Activated CD8-positive, alpha-beta memory T cell treated with anti-CD3 and anti-CD28 coated beads, Interleukin-2, amount 50 U/mL, for 4 hours (primary cell): ENCODE results near the gene VENTX.
"Not testable (repeated sequence)": the region's sequence is repeated elsewhere in the genome, so short reads cannot be mapped to it uniquely, and the experiment has no call there.

ENCODE experiments used
- DNase-seq: peaks from one replicate; pipeline ENCODE4 v3.0.0-alpha.2; 2020

Gene VENTX

DNA sequence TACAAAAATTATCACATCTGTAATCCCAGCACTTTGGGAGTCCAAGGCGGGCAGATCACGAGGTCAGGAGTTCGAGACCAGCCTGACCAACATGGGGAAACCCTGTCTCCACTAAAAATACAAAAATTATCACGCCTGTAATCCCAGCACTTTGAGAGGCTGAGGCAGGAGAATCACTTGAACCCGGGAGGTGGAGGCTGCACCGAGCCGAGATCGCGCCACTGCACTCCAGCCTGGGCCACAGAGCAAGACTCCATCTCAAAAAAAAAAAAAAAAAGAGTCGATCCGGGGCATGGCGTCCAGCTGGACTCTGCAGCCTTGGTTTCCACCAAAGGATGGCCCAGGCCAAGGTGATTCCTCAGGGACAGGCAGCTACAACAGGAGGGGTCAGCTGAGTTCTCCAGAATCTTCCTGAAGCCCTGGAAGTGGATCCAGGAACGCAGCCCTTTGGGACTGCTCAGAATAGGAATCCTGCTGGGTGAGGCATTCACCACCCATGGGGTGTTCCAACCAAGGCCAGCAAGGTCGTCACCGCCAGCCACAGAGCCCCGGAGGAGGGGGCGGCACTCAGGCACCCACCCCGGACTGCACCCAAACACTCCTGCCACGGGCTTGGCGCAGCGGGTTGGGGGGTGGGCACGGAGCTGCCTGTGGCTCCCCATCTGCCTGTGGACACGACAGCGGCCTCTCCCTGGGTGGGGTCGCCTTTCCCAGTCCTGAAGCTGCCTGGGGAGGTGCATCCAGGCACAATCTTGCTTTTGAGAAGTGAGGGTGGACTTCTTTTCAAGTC lies 19.7 kb upstream of the VENTX start:
- no peak for DNase-seq

DNA sequence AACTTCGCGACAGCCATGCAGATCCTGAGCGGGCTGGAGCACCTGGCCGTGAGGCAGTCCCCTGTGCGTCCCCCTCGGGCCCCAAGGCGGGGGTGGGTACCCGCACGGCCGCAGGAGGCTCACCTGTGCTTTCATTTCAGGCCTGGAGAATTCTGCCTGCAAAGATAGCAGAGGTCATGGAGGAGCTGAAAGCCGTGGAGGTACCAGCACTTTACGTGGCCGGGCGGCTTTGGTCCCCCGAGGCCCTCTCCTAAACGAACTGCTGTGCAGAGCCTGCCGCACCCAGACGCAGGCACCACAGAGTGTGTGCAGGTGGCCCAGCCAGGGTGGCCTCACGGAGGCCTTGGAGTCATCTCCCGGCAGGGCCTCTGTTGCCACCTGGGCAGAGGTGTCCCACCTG lies 18.8 kb upstream of the VENTX start:
- no peak for DNase-seq

DNA sequence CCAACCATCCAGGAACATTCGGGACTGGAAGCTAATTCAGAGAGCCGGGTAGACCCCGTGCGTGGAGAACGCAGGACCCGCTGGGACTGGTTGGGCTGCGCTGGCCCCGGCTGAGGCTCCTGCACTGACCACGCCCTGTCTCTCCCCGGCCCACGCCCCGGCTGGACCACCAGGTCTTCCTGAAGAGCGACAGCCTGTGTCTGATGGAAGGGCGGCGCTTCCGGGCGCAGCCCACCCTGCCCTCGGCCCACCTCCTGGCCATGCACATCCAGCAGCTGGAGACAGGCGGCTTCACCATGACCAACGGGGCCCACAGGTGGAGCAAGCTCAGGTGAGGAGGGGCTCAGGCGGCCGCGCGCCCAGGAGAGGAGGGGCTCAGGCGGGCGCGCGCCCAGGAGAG lies 17.9 kb upstream of the VENTX start:
- no peak for DNase-seq

- DNase-seq, result no peak
Observed at GRCh38 chr10:133221331-133221730, 16.3 kb upstream of the VENTX start.

DNA sequence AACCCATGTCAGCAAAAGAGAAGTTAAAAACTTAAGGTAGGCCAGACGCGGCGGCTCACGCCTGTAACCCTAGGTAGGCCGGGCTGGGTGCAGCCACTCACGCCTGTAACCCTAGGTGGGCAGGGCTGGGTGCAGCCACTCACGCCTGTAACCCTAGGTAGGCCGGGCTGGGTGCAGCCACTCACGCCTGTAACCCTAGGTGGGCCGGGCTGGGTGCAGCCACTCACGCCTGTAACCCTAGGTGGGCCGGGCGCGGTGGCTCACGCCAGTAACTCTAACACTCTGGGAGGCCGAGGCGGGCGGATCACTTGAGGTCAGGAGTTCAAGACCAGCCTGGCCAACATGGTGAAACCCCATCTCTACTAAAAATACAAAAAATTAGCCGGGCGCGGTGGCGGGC lies 15.9 kb upstream of the VENTX start:
- DNase-seq, result not testable (repeated sequence)

DNA sequence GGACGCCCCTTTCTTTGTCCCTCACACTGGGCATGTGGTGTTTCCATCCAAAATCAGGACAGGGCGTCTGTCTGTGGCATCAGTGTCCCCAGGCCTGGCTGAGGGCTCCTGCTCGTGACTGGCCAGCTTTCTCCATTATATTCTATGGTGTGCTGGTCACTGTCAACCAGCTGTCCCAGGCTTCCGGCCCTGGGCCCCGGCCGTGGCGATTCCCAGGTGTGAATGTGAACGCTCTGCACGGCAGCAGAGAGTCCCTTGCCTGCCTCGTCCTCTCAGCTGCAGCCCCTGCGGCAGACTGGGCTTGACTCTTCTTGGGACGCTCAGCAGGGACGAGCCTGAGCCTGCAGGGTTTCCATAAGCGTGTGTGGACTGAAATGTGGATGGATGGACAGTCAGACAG lies 13.6 kb upstream of the VENTX start:
- DNase-seq, result no peak

DNA sequence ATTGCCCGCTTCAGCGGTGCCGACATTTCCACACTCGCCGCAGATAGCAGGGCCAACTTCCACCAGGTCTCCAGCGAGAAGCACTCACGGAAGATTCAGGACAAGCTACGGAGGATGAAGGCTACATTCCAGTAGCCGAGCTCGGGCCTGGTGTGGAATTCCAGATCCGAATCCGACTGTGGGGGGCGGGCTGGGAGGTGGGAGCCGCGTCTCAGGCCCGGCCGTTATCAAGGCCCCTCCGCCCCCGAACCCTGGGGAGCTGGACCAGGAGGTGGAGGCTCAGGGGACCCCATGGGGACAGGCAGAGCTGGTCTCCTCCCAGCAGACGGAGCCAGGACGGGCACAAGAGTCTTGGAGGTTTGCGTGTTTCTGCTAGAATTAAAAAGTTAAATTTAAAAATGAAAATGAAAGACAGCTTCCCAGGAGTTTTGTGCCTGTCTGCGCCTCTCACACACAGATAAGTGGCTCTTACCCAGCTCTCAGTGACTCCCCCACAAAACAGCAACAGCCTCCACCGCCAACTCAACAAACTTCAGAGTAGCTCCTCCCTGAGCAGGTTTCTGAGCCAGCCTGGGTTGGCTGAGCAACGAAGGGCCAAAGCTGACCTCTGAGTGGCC lies 12.8 kb upstream of the VENTX start:
- DNase-seq, result no peak

DNA sequence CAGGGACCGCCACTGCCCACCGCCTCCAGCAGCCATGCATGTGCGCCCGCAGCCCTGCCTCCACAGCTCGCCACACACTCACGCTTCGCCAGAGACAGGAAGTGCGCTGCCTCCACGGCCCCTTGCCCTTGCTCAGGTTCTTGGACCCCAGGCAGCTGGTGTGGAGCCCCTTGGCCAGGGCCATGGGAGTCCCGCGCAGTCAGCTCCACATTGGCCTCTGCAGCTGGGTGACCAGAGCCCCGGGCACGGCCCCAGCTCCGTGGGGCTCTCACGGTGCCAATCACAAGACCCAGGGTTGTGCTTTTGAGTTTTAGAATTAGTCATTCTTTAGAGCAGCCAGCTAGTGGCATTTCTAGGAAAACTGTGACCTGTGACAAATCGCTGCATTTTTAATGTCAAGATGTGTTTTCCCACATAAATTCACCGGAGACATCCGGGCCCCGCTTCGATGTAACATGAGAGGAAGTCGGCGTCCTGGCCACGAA lies 11.9 kb upstream of the VENTX start:
- no peak for DNase-seq

- DNase-seq, result no peak
Observed at GRCh38 chr10:133226251-133226808, 11.3 kb upstream of the VENTX start.

DNA sequence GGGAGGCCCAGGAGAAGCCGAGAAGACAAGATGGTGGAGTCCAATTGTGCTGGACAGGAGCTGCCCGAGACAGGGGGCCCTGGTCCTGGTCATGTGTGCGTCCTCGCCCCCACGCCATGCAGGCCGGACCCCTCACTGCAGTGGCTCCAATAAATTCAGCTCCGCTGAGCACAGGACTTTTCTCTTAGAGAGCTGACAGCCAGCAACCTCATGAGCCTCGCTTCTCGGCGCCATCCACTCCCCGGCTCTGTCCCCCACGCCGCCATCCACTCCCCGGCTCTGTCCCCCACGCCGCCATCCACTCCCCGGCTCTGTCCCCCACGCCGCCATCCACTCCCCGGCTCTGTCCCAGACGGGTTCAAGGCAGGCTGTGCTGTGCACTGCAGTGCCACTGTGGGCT lies 10.4 kb upstream of the VENTX start:
- DNase-seq, result no peak

DNA sequence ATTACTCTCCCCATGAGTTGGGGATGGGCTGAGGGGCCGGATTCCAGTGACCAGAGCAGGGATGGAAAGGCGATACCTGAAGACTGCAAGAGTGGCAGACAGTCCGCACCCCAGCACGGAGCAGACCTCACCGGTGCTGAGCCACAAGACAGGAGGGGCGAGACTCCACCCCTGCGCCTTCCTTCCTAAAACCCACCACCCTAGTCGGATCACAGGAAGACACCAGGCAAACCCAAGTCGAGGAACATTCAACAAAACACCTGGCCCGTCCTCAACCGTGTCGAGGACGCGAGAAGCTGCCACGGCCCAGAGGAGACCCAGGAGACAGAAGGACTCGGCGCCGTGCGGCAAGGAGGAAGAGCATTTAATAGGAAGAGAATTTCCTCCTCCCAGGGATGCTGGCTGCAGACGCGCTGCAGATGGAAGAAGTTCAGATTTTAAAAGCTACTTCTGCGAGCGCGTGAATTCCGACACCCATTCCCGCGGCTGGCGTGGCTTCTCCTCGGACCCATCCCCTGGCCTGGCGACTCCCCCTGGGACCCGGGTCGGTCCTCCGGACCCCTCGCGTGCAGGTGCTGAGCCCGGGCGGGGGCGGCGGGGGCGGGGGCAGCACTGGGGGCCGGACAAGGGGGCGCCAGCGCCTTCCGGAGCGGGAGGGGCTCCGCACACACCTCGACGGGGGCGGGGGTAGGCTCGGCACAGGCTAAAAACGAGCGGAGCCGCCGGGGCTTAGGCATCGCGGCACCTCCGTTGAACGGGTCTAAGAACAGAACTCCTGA lies 8.2 kb upstream of the VENTX start:
- no peak for DNase-seq

GRCh38 chr10:133230044-133230361 lies 7.7 kb upstream of the VENTX start, which contains the start of gene UTF1:
UTF1 (plus strand) TSS chr10:133230217; CDS start chr10:133230289, 72 bp downstream.
- DNase-seq, result no peak

GRCh38 chr10:133230387-133231195 lies 7.1 kb upstream of the VENTX start:
- DNase-seq, result no peak

GRCh38 chr10:133231244-133231945 lies 6.3 kb upstream of the VENTX start:
- no peak for DNase-seq

DNA sequence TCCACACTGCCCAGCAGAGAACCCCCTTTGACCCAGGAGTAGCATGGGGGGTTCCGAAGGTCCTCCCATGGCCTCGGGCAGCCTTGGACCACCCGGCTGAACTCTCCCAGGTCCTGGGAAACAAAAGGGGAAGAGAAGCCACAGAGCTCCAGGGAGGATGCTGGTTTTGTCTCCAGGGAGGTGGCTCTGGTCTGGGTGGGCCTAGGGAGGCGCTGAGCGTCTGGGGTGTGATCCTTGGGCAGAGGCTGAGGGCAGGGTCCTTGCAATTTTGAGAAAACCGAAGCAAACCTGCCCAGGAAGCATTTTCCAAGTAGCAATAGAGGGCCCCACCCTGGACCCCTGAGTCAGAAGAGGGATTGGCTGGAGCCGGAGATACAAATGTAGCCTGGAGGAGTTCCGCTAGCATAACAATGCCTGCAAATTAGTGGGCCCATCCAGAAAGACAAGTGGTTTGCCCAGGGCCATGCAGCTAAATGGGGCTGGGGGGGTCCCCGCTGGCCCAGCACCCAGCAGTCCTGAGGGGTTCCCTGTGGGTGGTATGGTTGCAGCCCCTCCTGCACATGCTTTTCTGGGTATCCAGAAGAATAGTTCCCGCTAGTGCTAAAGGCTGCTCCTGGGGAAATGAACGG lies 5.6 kb upstream of the VENTX start:
- no peak for DNase-seq

DNA sequence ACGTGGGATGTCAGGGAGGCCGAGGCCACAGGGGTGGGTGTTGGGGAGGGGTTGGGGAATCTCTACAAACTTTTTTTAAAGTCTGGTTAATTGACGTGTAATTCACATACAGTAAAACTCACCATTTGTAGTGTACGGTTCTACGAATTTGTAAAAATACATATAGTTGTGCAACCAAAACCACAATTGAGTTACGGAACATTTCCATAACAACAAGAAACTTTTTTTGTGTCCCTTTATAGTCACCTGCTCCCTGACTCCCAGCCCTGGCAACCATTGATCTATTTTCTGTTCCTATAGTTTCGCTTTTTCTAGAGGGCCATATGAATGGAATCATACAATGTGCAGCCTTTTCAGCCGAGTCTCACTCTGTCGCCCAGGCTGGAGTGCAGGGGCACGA lies 2.9 kb upstream of the VENTX start:
- not testable (repeated sequence) for DNase-seq

GRCh38 chr10:133235265-133235855 lies 2.3 kb upstream of the VENTX start:
- DNase-seq, result no peak

GRCh38 chr10:133235932-133236331 lies 1.7 kb upstream of the VENTX start:
- DNase-seq, result no peak

GRCh38 chr10:133236401-133237240 lies 1.0 kb upstream of the VENTX start:
- no peak for DNase-seq

- no peak for DNase-seq
Observed at GRCh38 chr10:133237241-133237587, 441 bp upstream of the VENTX start.
